ENCODE data around the gene ANKRD52.
"Not testable (repeated sequence)": the region's sequence is repeated elsewhere in the genome, so short reads cannot be mapped to it uniquely, and the experiment has no call there.

Gene ANKRD52

GRCh38 chr12:56267443-56268071 is 9.4 kb upstream of the ANKRD52 start:
- Histone ChIP-seq H3K4me3 (ENCODE audit: low read length) (peak overlapping the region; percentile 86), H3K27me3 (ENCODE audit: control insufficient read depth, insufficient read depth, low read length) (no peaks in the 10 kb centered on the region), H3K9me3 (replicated peaks; ENCODE audit: low read length) (no peaks in the 10 kb centered on the region), H3K9ac (ENCODE audit: low read depth, low read length) (peak overlapping the region; percentile 87), H3K4me1 (ENCODE audit: control insufficient read depth, insufficient read depth, low read length) (peaks cover 8% of the 10 kb centered on the region), H3K4me2 (ENCODE audit: low read length) (peak overlapping the region; percentile 91), H3K36me3 (ENCODE audit: insufficient read depth, low read length) (peaks cover 22% of the 10 kb centered on the region)

DNA sequence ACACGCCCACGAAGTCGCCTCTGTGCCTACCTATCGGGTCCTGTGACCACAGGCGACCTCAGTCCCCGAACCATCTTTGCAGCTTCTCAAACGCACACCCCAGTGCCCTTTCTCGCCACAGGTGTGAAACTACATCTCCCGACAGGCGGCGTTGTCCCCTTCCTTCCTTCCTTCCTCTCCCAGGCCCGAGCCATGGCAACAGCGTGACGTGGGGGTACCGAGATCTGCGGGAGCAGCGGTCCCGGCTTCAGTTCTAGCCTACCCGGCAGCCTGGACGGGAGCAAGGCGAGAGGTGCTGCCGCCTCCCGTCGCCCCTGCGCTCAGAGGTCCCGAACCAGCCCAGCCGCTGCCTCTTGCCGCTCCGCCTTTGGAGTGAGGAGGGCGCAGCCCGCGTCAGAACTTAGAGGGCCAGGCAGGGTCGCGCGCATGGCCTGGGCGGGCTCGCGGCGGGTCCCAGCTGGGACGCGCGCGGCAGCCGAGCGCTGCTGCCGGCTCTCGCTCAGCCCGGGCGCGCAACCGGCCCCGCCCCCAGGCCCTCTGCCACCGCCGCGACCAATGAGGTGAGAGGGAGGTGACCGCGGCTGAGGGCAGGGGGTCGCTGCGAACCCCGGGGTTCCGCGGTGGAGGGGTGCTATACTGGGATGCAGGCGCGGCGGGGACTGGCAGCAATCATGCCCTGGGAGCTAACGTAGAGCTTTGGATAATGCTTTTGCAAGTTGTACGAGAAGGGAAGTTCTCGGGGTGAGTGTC is 8.7 kb upstream of the ANKRD52 start, which contains the start of gene COQ10A:
TSS of gene COQ10A (plus strand) at position 250 of the 750 bp plus-strand sequence. CDS start at position 427, 177 bp downstream.
- peak within 1 kb of the TSS; percentile 87 for H3K9ac ChIP-seq (ENCODE audit: low read depth, low read length)
- H3K4me3 ChIP-seq (ENCODE audit: low read length), result peak within 1 kb of the TSS; percentile 86
- peaks cover 13% of the 10 kb centered on the region for H3K4me1 ChIP-seq (ENCODE audit: control insufficient read depth, insufficient read depth, low read length)
- H3K9me3 ChIP-seq (replicated peaks; ENCODE audit: low read length), result no peaks in the 10 kb centered on the region
- H3K36me3 ChIP-seq (ENCODE audit: insufficient read depth, low read length), result peaks cover 20% of the 10 kb centered on the region
- peak within 1 kb of the TSS; percentile 91 for H3K4me2 ChIP-seq (ENCODE audit: low read length)
- no peaks in the 10 kb centered on the region for H3K27me3 ChIP-seq (ENCODE audit: control insufficient read depth, insufficient read depth, low read length)

- peaks cover 15% of the 10 kb centered on the region for H3K36me3 ChIP-seq (ENCODE audit: insufficient read depth, low read length)
- peak overlapping the region; percentile 86 for H3K4me3 ChIP-seq (ENCODE audit: low read length)
- peak overlapping the region; percentile 91 for H3K4me2 ChIP-seq (ENCODE audit: low read length)
- H3K4me1 ChIP-seq (ENCODE audit: control insufficient read depth, insufficient read depth, low read length), result peaks cover 20% of the 10 kb centered on the region
- H3K9me3 ChIP-seq (replicated peaks; ENCODE audit: low read length); H3K27me3 ChIP-seq (ENCODE audit: control insufficient read depth, insufficient read depth, low read length): not testable (repeated sequence)
- H3K9ac ChIP-seq (ENCODE audit: low read depth, low read length), result peak overlapping the region; percentile 87
Observed at GRCh38 chr12:56266068-56266692, 8.0 kb upstream of the ANKRD52 start.

DNA sequence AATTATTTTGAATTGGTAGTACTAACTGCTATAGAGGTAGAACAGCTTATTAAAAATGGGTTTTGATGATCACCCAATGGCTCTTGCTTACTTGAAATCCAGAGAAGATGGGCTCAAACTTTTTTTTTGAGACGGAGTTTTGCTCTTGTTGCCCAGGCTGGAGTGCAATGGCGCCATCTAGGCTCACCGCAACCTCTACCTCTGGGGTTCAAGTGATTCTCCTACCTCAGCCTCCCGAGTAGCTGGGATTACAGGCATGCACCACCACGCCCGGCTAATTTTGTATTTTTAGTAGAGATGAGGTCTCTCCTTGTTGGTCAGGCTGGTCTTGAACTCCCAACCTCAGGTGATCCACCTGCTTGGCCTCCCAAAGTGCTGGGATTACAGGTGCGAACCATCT is 4.8 kb upstream of the ANKRD52 start:
- H3K4me3 ChIP-seq (ENCODE audit: low read length); H3K27me3 ChIP-seq (ENCODE audit: control insufficient read depth, insufficient read depth, low read length); H3K9ac ChIP-seq (ENCODE audit: low read depth, low read length); H3K36me3 ChIP-seq (ENCODE audit: insufficient read depth, low read length); H3K4me2 ChIP-seq (ENCODE audit: low read length); H3K9me3 ChIP-seq (replicated peaks; ENCODE audit: low read length): not testable (repeated sequence)
- peaks cover 35% of the 10 kb centered on the region for H3K4me1 ChIP-seq (ENCODE audit: control insufficient read depth, insufficient read depth, low read length)

DNA sequence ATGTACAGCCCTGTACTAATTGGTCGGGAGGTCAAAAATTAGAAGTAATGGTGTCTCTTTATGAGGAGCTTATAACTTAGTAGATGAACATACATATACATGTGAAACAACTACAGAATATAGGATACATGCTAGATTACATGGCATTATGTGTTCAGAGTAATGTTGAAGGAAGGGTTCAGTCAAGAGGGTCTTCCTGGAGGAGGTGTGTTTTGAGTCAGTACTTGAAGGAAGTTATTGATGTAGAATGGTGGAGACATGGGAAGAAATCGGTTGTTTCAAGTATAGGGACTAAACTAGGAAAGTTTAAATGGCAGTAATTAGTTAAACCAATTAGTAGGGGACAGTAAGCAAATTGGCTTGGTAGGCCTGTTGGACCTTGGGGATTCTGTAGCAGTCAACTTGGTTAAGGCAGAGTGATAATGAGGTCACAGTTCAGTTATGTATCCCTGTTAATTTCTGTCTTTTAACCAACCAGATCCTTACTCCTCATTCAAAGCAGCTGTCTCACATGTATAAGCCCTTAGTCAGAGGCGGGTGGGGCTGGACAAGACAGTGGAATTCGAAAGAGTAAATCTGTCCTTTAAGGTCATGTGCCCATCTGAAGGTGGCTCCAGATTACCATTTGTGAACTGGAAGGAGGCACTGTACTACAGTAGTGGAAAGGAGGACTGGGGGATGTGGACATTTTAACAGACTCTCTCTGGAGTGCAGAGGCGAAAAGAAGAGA is 3.5 kb upstream of the ANKRD52 start:
- Histone ChIP-seq H3K36me3 (ENCODE audit: insufficient read depth, low read length) (peaks cover 9% of the 10 kb centered on the region), H3K4me3 (ENCODE audit: low read length) (no peak overlapping the region), H3K27me3 (ENCODE audit: control insufficient read depth, insufficient read depth, low read length) (no peaks in the 10 kb centered on the region), H3K9ac (ENCODE audit: low read depth, low read length) (peak overlapping the region; percentile 32), H3K9me3 (replicated peaks; ENCODE audit: low read length) (no peaks in the 10 kb centered on the region), H3K4me2 (ENCODE audit: low read length) (peak overlapping the region; percentile 44), H3K4me1 (ENCODE audit: control insufficient read depth, insufficient read depth, low read length) (peaks cover 34% of the 10 kb centered on the region)

GRCh38 chr12:56260921-56261320 is 2.7 kb upstream of the ANKRD52 start:
- peak overlapping the region; percentile 32 for H3K9ac ChIP-seq (ENCODE audit: low read depth, low read length)
- H3K9me3 ChIP-seq (replicated peaks; ENCODE audit: low read length), result no peaks in the 10 kb centered on the region

DNA sequence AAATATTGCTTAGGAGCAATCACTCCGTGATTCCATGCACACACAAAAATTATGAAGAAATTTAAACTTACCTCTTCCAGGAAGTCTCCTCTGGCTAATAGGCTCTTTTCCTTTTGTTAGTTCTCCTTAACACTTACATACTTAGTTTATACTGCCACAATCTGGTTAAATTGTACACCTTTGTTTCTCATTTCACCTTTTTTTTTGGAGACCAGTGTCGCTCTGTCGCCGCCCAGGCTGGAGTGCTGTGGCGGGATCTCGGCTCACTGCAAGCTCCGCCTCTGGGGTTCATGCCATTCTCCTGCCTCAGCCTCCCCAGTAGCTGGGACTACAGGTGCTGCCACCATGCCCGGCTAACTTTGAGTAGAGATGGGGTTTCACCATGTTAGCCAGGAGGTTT is 2.2 kb upstream of the ANKRD52 start:
- Histone ChIP-seq H3K4me2 (ENCODE audit: low read length) (no peak overlapping the region), H3K4me3 (ENCODE audit: low read length) (no peak overlapping the region), H3K36me3 (ENCODE audit: insufficient read depth, low read length) (peaks cover 20% of the 10 kb centered on the region), H3K4me1 (ENCODE audit: control insufficient read depth, insufficient read depth, low read length) (peaks cover 46% of the 10 kb centered on the region), H3K9ac (ENCODE audit: low read depth, low read length) (no peak overlapping the region), H3K27me3 (ENCODE audit: control insufficient read depth, insufficient read depth, low read length) (no peaks in the 10 kb centered on the region), H3K9me3 (replicated peaks; ENCODE audit: low read length) (no peaks in the 10 kb centered on the region)

More at GRCh38 chr12:56260921-56261320, 2.7 kb upstream of the ANKRD52 start:
- H3K27me3 ChIP-seq (ENCODE audit: control insufficient read depth, insufficient read depth, low read length), result no peaks in the 10 kb centered on the region
- H3K4me1 ChIP-seq (ENCODE audit: control insufficient read depth, insufficient read depth, low read length), result peaks cover 42% of the 10 kb centered on the region
- H3K4me3 ChIP-seq (ENCODE audit: low read length), result no peak overlapping the region
- H3K4me2 ChIP-seq (ENCODE audit: low read length), result no peak overlapping the region
- peaks cover 15% of the 10 kb centered on the region for H3K36me3 ChIP-seq (ENCODE audit: insufficient read depth, low read length)

- Histone ChIP-seq H3K9me3 (replicated peaks; ENCODE audit: low read length) (no peaks in the 10 kb centered on the region), H3K9ac (ENCODE audit: low read depth, low read length) (peak overlapping the region; percentile 92), H3K27me3 (ENCODE audit: control insufficient read depth, insufficient read depth, low read length) (no peaks in the 10 kb centered on the region), H3K4me3 (ENCODE audit: low read length) (peak overlapping the region; percentile 98), H3K4me2 (ENCODE audit: low read length) (peak overlapping the region; percentile 95), H3K36me3 (ENCODE audit: insufficient read depth, low read length) (peaks cover 36% of the 10 kb centered on the region), H3K4me1 (ENCODE audit: control insufficient read depth, insufficient read depth, low read length) (peaks cover 46% of the 10 kb centered on the region)
Observed at GRCh38 chr12:56258820-56259183, 618 bp upstream of the ANKRD52 start.

DNA sequence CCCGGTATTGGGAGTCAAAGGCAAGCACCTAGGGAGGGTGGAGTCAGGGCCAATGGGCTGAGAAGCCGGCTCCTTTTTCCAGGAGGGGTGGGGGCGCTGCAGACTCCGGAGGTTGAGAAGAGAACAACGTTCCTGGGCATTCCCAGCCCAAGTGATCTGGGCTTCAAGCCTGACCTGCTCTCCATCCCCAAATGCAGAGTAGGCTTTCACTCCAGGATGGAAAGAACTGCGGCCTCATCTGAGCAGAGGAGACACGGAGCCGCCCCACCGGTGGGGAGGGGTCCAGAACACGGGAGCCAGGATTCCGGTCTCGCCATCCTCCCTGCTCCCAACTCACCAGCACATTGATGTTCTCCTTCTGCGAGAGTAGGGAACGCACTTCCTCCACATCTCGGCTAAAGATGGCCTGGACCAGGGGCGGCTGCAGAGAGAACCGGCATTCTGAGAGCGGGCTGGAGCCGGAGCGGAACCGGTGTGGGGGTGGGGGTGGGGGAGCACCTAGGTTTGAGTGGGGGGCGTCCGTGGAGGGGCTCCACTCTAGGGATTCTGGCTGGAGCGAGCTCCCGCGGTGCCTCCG is 605 bp downstream of the ANKRD52 start:
- Histone ChIP-seq H3K9me3 (replicated peaks; ENCODE audit: low read length) (no peaks in the 10 kb centered on the region), H3K36me3 (ENCODE audit: insufficient read depth, low read length) (peaks cover 48% of the 10 kb centered on the region), H3K9ac (ENCODE audit: low read depth, low read length) (peak overlapping the region; percentile 92), H3K4me2 (ENCODE audit: low read length) (peak overlapping the region; percentile 95), H3K4me3 (ENCODE audit: low read length) (peak overlapping the region; percentile 98), H3K27me3 (ENCODE audit: control insufficient read depth, insufficient read depth, low read length) (no peaks in the 10 kb centered on the region), H3K4me1 (ENCODE audit: control insufficient read depth, insufficient read depth, low read length) (peaks cover 46% of the 10 kb centered on the region)

DNA sequence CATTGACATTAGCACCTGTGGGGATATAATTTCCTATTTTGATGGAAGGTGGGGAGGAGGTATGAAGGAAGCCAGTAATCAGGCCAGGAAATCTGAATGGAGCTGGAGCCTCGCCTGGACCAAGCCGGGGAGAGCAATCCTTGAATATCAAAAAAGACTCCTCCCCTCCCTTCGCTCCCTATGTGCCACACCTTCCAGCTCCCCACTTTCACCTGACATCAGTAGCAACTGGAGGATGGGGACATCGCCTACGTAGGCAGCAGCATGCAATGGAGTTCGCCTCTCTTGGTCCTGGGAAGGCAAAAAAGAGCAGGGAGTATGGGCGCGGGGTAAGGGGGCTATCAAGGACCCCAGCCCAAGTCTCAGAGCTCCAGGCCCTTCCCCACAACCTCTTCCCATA is 1.1 kb downstream of the ANKRD52 start:
- H3K36me3 ChIP-seq (ENCODE audit: insufficient read depth, low read length), result peaks cover 53% of the 10 kb centered on the region

More for the DNA sequence above, 1.1 kb downstream of the ANKRD52 start:
- Histone ChIP-seq H3K27me3 (ENCODE audit: control insufficient read depth, insufficient read depth, low read length) (no peaks in the 10 kb centered on the region), H3K4me1 (ENCODE audit: control insufficient read depth, insufficient read depth, low read length) (peaks cover 43% of the 10 kb centered on the region), H3K9me3 (replicated peaks; ENCODE audit: low read length) (no peaks in the 10 kb centered on the region), H3K9ac (ENCODE audit: low read depth, low read length) (peak overlapping the region; percentile 92), H3K4me2 (ENCODE audit: low read length) (peak overlapping the region; percentile 95), H3K4me3 (ENCODE audit: low read length) (peak overlapping the region; percentile 98)

All from skeletal muscle satellite cell (primary cell).